Spleen (tissue), 7 donors: ENCODE results near the gene PIP4K2C.

Experiments
- POLR2AphosphoS5 ChIP-seq, 3 donors: sonication (generic); formaldehyde crosslinking; IDR thresholded peaks; one replicate each; pipeline ENCODE4 v1.5.1; 2017; ENCODE audit warnings: antibody characterized with exemption in 3 of 3
- TF ChIP-seq, protein P1 (sequence below), 11 experiments: fragments of 200-600 bp in 7 of 11; fragments of 450-650 bp in 4 of 11; sonication (generic) in 4 of 11; IDR thresholded peaks in 8 of 11; conservative IDR thresholded peaks in 3 of 11; 1 replicate in 7 of 11; 2 replicates in 4 of 11; pipeline versions ENCODE4 v1.4.0 to v1.8.0; 2016 to 2021; ENCODE audit warnings: antibody characterized with exemption in 11 of 11, inconsistent platforms in 4 of 11, mild to moderate bottlenecking in 1 of 11
- donor health status: DM: no; HTN: no; CAD: no; lungs with moderate emphysema.
- donor health status: DM: no; HTN: no; CAD: no.
- donor health status: DM: no; HTN: no; CAD: no.

DNA sequence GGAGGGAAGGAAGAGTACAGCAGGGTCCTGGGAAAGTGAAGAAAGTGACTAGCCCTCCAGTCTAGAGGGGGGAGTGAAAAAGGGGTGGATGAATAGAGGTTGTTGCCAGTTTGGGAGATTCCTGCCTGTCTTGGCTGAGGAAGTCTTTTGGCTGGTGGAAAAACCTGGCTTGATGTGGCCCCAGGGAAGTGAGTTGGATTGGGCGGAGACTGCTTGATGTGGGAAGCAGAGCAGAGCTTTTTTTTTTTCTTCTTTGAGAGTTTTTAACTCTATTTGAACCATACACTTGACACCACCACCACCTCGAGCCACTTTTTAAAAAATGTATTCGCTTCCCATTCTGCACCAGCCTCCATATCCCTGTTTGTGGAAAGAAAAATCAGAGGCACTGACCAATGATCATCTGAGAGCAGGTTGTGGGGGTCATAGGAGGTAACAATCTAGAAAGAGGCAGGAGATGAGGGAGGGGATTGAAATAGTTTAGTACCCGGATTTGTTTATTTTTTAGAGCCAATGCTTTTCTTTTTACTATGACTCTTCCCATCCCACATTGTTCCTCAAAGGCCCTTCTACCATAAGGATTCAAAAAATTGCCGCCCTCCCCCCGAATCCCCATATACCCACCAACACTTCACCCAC lies 12.9 kb downstream of the PIP4K2C start:
- TF ChIP-seq, protein P1, sequence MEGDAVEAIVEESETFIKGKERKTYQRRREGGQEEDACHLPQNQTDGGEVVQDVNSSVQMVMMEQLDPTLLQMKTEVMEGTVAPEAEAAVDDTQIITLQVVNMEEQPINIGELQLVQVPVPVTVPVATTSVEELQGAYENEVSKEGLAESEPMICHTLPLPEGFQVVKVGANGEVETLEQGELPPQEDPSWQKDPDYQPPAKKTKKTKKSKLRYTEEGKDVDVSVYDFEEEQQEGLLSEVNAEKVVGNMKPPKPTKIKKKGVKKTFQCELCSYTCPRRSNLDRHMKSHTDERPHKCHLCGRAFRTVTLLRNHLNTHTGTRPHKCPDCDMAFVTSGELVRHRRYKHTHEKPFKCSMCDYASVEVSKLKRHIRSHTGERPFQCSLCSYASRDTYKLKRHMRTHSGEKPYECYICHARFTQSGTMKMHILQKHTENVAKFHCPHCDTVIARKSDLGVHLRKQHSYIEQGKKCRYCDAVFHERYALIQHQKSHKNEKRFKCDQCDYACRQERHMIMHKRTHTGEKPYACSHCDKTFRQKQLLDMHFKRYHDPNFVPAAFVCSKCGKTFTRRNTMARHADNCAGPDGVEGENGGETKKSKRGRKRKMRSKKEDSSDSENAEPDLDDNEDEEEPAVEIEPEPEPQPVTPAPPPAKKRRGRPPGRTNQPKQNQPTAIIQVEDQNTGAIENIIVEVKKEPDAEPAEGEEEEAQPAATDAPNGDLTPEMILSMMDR (IDR thresholded peaks at IDR 0.05 in 8 of 11, conservative IDR thresholded peaks at IDR 0.05 in 3 of 11): no peak
- peak in 1 of 3 donors; percentile 16 for TF ChIP-seq POLR2AphosphoS5 (IDR thresholded peaks at IDR 0.05)
